ENCODE measurements around the gene ATP9A. TPM values are rescaled to one million over a fixed set of nuclear protein-coding genes. Genes with fewer than 3 reads are reported as not detected.

ATP9A gene
- polyA plus RNA-seq, 1 of the 3 experiments (the other 2 are of a cell fraction) = 11.0 TPM

- no peak overlapping the region; a peak in 1 of 4 replicates for H3K4me3 ChIP-seq (ENCODE audit: low read depth in 2 of 2, low read length in 1 of 2)
Observed at GRCh38 chr20:51700809-51701285, 67.3 kb downstream of the ATP9A start.

GRCh38 chr20:51698252-51698651 lies 69.9 kb downstream of the ATP9A start:
- Histone ChIP-seq H3K9ac (no peak overlapping the region), H3K4me1 (ENCODE audit: control insufficient read depth in 1 of 2, insufficient read depth in 2 of 2, low read depth in 1 of 2, low read length in 1 of 2) (peaks cover 23 to 27% of the 10 kb centered on the region in 2 experiments; a peak in 3 of 4 replicates), H3K9me2 (no peaks in the 10 kb centered on the region), H3K36me3 (replicated peaks in 1 of 2; ENCODE audit: control insufficient read depth in 1 of 2, insufficient read depth in 2 of 2, low read length in 1 of 2) (no peaks in the 10 kb centered on the region), H2AFZ (ENCODE audit: low read depth) (no peak overlapping the region), H3K4me2 (no peak overlapping the region), H3K9me3 (no peaks in the 10 kb centered on the region), H3K27ac (ENCODE audit: low read depth in 2 of 2, low read length in 1 of 2) (peak overlapping the region in 1 of 2 experiments; percentile 94; a peak in 2 of 4 replicates), H3F3A (replicated peaks; ENCODE audit: insufficient read depth) (no peaks in the 10 kb centered on the region), H3K27me3 (ENCODE audit: insufficient read depth) (no peaks in the 10 kb centered on the region), H3K79me2 (ENCODE audit: insufficient read depth) (no peaks in the 10 kb centered on the region), H3K4me3 (ENCODE audit: low read depth in 2 of 2, low read length in 1 of 2) (no peak overlapping the region), H4K20me1 (ENCODE audit: insufficient read depth) (no peaks in the 10 kb centered on the region)
- DNase-seq = no peak
- WGBS (ENCODE audit: low lambda C conversion rate) = 90% methylated on average over 9 of the region's 9 CpGs
- CTCF ChIA-PET = interaction anchor here (1.0 to 2.0 kb wide), 4 partner anchors 59 to 717 kb away, joined by 3 to 5 read pairs (median 4); no protein-coding TSS in a partner anchor
- POLR2A ChIA-PET = no interaction called here
- TF ChIP-seq EP300 (IDR thresholded peaks at IDR 0.05; ENCODE audit: borderline replicate concordance in 1 of 2, low read depth in 1 of 2, low read length in 1 of 2) (no peak), USF2 (IDR thresholded peaks at IDR 0.05; ENCODE audit: borderline replicate concordance, low read depth, low read length) (no peak), RCOR1 (IDR thresholded peaks at IDR 0.05; ENCODE audit: low read length) (no peak), SMC3 (IDR thresholded peaks at IDR 0.05; ENCODE audit: low read depth, low read length) (no peak), IRF3 (IDR thresholded peaks at IDR 0.05; ENCODE audit: low read depth, low read length) (no peak), EZH2phosphoT487 (IDR thresholded peaks at IDR 0.05; ENCODE audit: borderline replicate concordance, low read depth) (no peak), RAD21 (IDR thresholded peaks at IDR 0.05; ENCODE audit: low read length) (no peak), CTCF (IDR thresholded peaks at IDR 0.05) (no peak), FOXJ3 (CRISPR knock-in tag; IDR thresholded peaks at IDR 0.05) (no peak), ELF1 (IDR thresholded peaks at IDR 0.05) (no peak), USF1 (IDR thresholded peaks at IDR 0.05; ENCODE audit: borderline replicate concordance, low read depth) (no peak), FOXM1 (IDR thresholded peaks at IDR 0.05; ENCODE audit: low read depth) (no peak)

More at GRCh38 chr20:51700809-51701285, 67.3 kb downstream of the ATP9A start:
- WGBS (ENCODE audit: low lambda C conversion rate) = 63% methylated on average over 10 of the region's 10 CpGs
- Histone ChIP-seq H3K27ac (ENCODE audit: low read depth in 2 of 2, low read length in 1 of 2) (no peak overlapping the region), H3K9ac (no peak overlapping the region), H3K9me3 (no peaks in the 10 kb centered on the region), H3K9me2 (no peaks in the 10 kb centered on the region), H2AFZ (ENCODE audit: low read depth) (peak overlapping the region; percentile 56; the same call in 1 of the 2 replicates), H3K79me2 (ENCODE audit: insufficient read depth) (no peaks in the 10 kb centered on the region), H3K36me3 (replicated peaks in 1 of 2; ENCODE audit: control insufficient read depth in 1 of 2, insufficient read depth in 2 of 2, low read length in 1 of 2) (no peaks in the 10 kb centered on the region), H3F3A (replicated peaks; ENCODE audit: insufficient read depth) (no peaks in the 10 kb centered on the region), H3K27me3 (ENCODE audit: insufficient read depth) (no peaks in the 10 kb centered on the region), H4K20me1 (ENCODE audit: insufficient read depth) (no peaks in the 10 kb centered on the region), H3K4me1 (ENCODE audit: control insufficient read depth in 1 of 2, insufficient read depth in 2 of 2, low read depth in 1 of 2, low read length in 1 of 2) (peaks cover 19 to 23% of the 10 kb centered on the region in 2 experiments; a peak in 3 of 4 replicates), H3K4me2 (no peak overlapping the region)
- peak; percentile 59 for TF ChIP-seq RAD21 (IDR thresholded peaks at IDR 0.05; ENCODE audit: low read length)
- peak; percentile 56 for TF ChIP-seq SMC3 (IDR thresholded peaks at IDR 0.05; ENCODE audit: low read depth, low read length)
- TF ChIP-seq USF1 (IDR thresholded peaks at IDR 0.05; ENCODE audit: borderline replicate concordance, low read depth) = no peak
- TF ChIP-seq CTCF (IDR thresholded peaks at IDR 0.05) = peak; percentile 73
- TF ChIP-seq NRF1 (IDR thresholded peaks at IDR 0.05; ENCODE audit: low read depth, low read length) = no peak
- DNase-seq = peak; percentile 59
- ChIA-PET POLR2A (no interaction called here), CTCF (interaction anchor here (0.6 to 4.1 kb wide), 35 partner anchors 10 to 894 kb away, joined by 3 to 20 read pairs (median 3); partner anchors contain the start of gene SALL4)
